H1 (cell line): ENCODE data around the gene RAB26. TPM values are rescaled to one million over a fixed set of nuclear protein-coding genes. Genes with fewer than 3 reads are reported as not detected.
"Not testable (repeated sequence)": the region's sequence is repeated elsewhere in the genome, so short reads cannot be mapped to it uniquely, and the experiment has no call there.

ENCODE experiments used
- CTCF ChIA-PET: fragments of 300-600 bp; sonication (Branson Sonifier 250); formaldehyde crosslinking; loops from one replicate; lab custom pipeline; 2021; ENCODE audit not compliant: partially characterized antibody; lab: Charles Lee
- POLR2A ChIA-PET: fragments of 300-600 bp; sonication (Branson Sonifier 250); formaldehyde crosslinking; loops from one replicate; lab custom pipeline; 2021; ENCODE audit warnings: inconsistent platforms; ENCODE audit not compliant: partially characterized antibody; lab: Charles Lee
- DNase-seq, 2 experiments: peaks; one replicate each; pipeline versions ENCODE4 v3.0.0 to v3.0.0-alpha.2; 2010 to 2022; ENCODE audit warnings: low spot score in 2 of 2, low read depth in 1 of 2, mixed read lengths in 1 of 2
- FAIRE-seq: peaks from 2 replicates; lab custom pipeline; 2011; peaks lifted over from hg19 to GRCh38; lab: Jason Lieb, UNC
- H2AFZ ChIP-seq: 2 replicates; pipeline ENCODE4 v1.8.1; 2012; ENCODE audit warnings: low read length, inconsistent platforms
- H2AK5ac ChIP-seq: 2 replicates; pipeline ENCODE4 v1.6.1; 2013; ENCODE audit warnings: low read depth, low read length
- H2BK120ac ChIP-seq: replicated peaks from 2 replicates; pipeline ENCODE3; 2013; ENCODE audit warnings: low read depth, low read length, inconsistent platforms
- H2BK12ac ChIP-seq: 2 replicates; pipeline ENCODE4 v1.6.1; 2013; ENCODE audit warnings: low read depth, low read length
- H2BK15ac ChIP-seq: 2 replicates; pipeline ENCODE4 v1.6.1; 2013; ENCODE audit warnings: low read length
- H2BK20ac ChIP-seq: 2 replicates; pipeline ENCODE4 v1.6.1; 2013; ENCODE audit warnings: low read length
- H2BK5ac ChIP-seq: 2 replicates; pipeline ENCODE4 v1.6.1; 2013; ENCODE audit warnings: low read depth, low read length
- H3K14ac ChIP-seq: 2 replicates; pipeline ENCODE4 v1.6.1; 2013; ENCODE audit warnings: inconsistent platforms; ENCODE audit not compliant: insufficient read length
- H3K18ac ChIP-seq: 2 replicates; pipeline ENCODE4 v1.6.1; 2013; ENCODE audit warnings: low read length; ENCODE audit errors: extremely low read depth
- H3K23ac ChIP-seq: 2 replicates; pipeline ENCODE4 v1.6.1; 2013; ENCODE audit warnings: inconsistent platforms; ENCODE audit not compliant: insufficient read length
- H3K23me2 ChIP-seq: 2 replicates; pipeline ENCODE4 v1.6.1; 2013; ENCODE audit warnings: low read depth, low read length
- H3K27ac ChIP-seq: 2 replicates; pipeline ENCODE4 v1.6.1; 2011; ENCODE audit warnings: low read depth, low read length, inconsistent platforms
- H3K27me3 ChIP-seq, 4 experiments: replicated peaks in 1 of 4; 1 replicate in 1 of 4; 2 replicates in 3 of 4; pipeline versions ENCODE4 v1.6.1 to v1.8.1; 2011 to 2013; ENCODE audit warnings: low read length in 3 of 4, mild to moderate bottlenecking in 3 of 4, inconsistent platforms in 2 of 4, mixed read lengths in 2 of 4, moderate library complexity in 1 of 4; ENCODE audit not compliant: control insufficient read depth in 3 of 4, insufficient read depth in 3 of 4; ENCODE audit errors: extremely low read depth in 1 of 4
- H3K36me3 ChIP-seq, 4 experiments: 2 replicates each; pipeline versions ENCODE4 v1.6.1 to v1.8.1; 2011 to 2013; ENCODE audit warnings: mild to moderate bottlenecking in 4 of 4, low read length in 3 of 4, moderate library complexity in 2 of 4, control low read depth in 1 of 4, inconsistent platforms in 1 of 4; ENCODE audit not compliant: insufficient read depth in 4 of 4, control insufficient read depth in 2 of 4
- H3K4ac ChIP-seq: replicated peaks from 2 replicates; pipeline ENCODE3; 2013; ENCODE audit warnings: low read length, low read depth, mixed read lengths, inconsistent platforms; ENCODE audit not compliant: insufficient read length
- H3K4me1 ChIP-seq, 4 experiments: replicated peaks in 1 of 4; 1 replicate in 1 of 4; 2 replicates in 3 of 4; pipeline versions ENCODE4 v1.6.1 to v1.8.1; 2011 to 2013; ENCODE audit warnings: low read length in 3 of 4, inconsistent platforms in 2 of 4, mixed read lengths in 1 of 4; ENCODE audit not compliant: insufficient read depth in 4 of 4, control insufficient read depth in 3 of 4
- H3K4me2 ChIP-seq, 2 experiments: 2 replicates each; pipeline versions ENCODE4 v1.6.1 to v1.8.1; 2011 to 2013; ENCODE audit warnings: low read depth in 2 of 2, low read length in 2 of 2, control low read depth in 1 of 2, inconsistent platforms in 1 of 2, mild to moderate bottlenecking in 1 of 2; ENCODE audit not compliant: insufficient read depth in 1 of 2
- H3K4me3 ChIP-seq, 4 experiments: fragments of 200-600, 300-600 bp in 1 of 4; sonication (generic), shearing (Covaris generic), sonication (Bioruptor Twin) in 1 of 4; 2 replicates each; pipeline versions ENCODE4 v1.5.1 to v1.8.1; 2011 to 2016; ENCODE audit warnings: low read length in 4 of 4, low read depth in 3 of 4, control low read depth in 2 of 4, inconsistent platforms in 2 of 4, mild to moderate bottlenecking in 2 of 4, mixed read lengths in 1 of 4, moderate library complexity in 1 of 4; ENCODE audit not compliant: insufficient read depth in 2 of 4; ENCODE audit errors: extremely low read depth in 1 of 4
- H3K56ac ChIP-seq: replicated peaks from 2 replicates; pipeline ENCODE3; 2013; ENCODE audit warnings: low read depth, mild to moderate bottlenecking, mixed read lengths, low read length, inconsistent platforms; ENCODE audit not compliant: insufficient read length
- H3K79me1 ChIP-seq: 2 replicates; pipeline ENCODE4 v1.6.1; 2013; ENCODE audit warnings: low read depth, low read length, control low read depth
- H3K79me2 ChIP-seq, 2 experiments: 2 replicates each; pipeline versions ENCODE4 v1.6.1 to v1.8.1; 2012 to 2013; ENCODE audit warnings: low read length in 2 of 2, mild to moderate bottlenecking in 2 of 2, inconsistent platforms in 1 of 2; ENCODE audit not compliant: insufficient read depth in 2 of 2, control insufficient read depth in 1 of 2
- H3K9ac ChIP-seq, 4 experiments: replicated peaks in 1 of 4; 1 replicate in 1 of 4; 2 replicates in 3 of 4; pipeline versions ENCODE4 v1.6.1 to v1.8.1; 2011 to 2013; ENCODE audit warnings: low read depth in 3 of 4, low read length in 3 of 4, control low read depth in 2 of 4, mild to moderate bottlenecking in 2 of 4, moderate library complexity in 2 of 4, inconsistent platforms in 1 of 4; ENCODE audit errors: extremely low read depth in 1 of 4
- H3K9me3 ChIP-seq, 2 experiments: 2 replicates each; pipeline versions ENCODE4 v1.6.1 to v1.8.1; 2012 to 2013; ENCODE audit warnings: mild to moderate bottlenecking in 2 of 2, moderate library complexity in 2 of 2, control low read depth in 1 of 2, inconsistent platforms in 1 of 2, low read depth in 1 of 2, low read length in 1 of 2, mixed read lengths in 1 of 2; ENCODE audit not compliant: insufficient read depth in 2 of 2
- H4K20me1 ChIP-seq, 2 experiments: replicated peaks in 1 of 2; 2 replicates each; pipeline versions ENCODE3 to v1.8.1; 2011 to 2013; ENCODE audit warnings: inconsistent platforms in 2 of 2, low read length in 2 of 2, mild to moderate bottlenecking in 1 of 2; ENCODE audit not compliant: insufficient read depth in 2 of 2, control insufficient read depth in 1 of 2
- H4K5ac ChIP-seq: 2 replicates; pipeline ENCODE4 v1.6.1; 2013; ENCODE audit warnings: low read length, low read depth, mixed read lengths, inconsistent platforms; ENCODE audit not compliant: insufficient read length
- H4K8ac ChIP-seq: 2 replicates; pipeline ENCODE4 v1.8.0; 2013; ENCODE audit warnings: mild to moderate bottlenecking, moderate library complexity, low read length, inconsistent platforms; ENCODE audit not compliant: insufficient read depth; ENCODE audit errors: extremely low read depth
- H4K91ac ChIP-seq: replicated peaks from 2 replicates; pipeline ENCODE3; 2013; ENCODE audit warnings: low read length, mixed read lengths, inconsistent platforms; ENCODE audit not compliant: insufficient read length
- WGBS, 2 experiments: shearing (Covaris generic) in 1 of 2; methylation state at CpG; one replicate each; pipeline versions ENCODE4 v1.1.6 to v1.1.7; 2013 to 2015; ENCODE audit warnings: low lambda C conversion rate in 2 of 2, mixed read lengths in 2 of 2, inconsistent platforms in 1 of 2, low coverage in 1 of 2, missing lambda C conversion rate in 1 of 2; ENCODE audit not compliant: insufficient replicate concordance in 2 of 2, insufficient coverage in 1 of 2, insufficient read length in 1 of 2; ENCODE audit errors: extremely low coverage in 1 of 2, missing lambda C conversion rate in 1 of 2; 5-methylcytosine and 5-hydroxymethylcytosine counted together
- polyA plus RNA-seq, 7 experiments: library from polyadenylated mRNA; depleted of rRNA in 3 of 7; stranded (reverse) in 5 of 7; unstranded in 2 of 7; fragments of >200 nt in 5 of 7; fragments of 200-250 nt in 2 of 7; gene quantifications; 1 replicate in 5 of 7; 2 replicates in 1 of 7; 4 replicates in 1 of 7; pipeline versions ENCODE4 v1.2.1 to v1.2.3, GENCODE V29; 2011 to 2013; ENCODE audit warnings: missing spikeins in 2 of 7, mixed read lengths in 2 of 7
- total RNA-seq: library from RNA; stranded (reverse); fragmentation: NEBNext Ultra II Directional; extraction: Animal tissue kit (Norgen Biotek cat#: 25700); gene quantifications from 2 replicates; pipeline ENCODE4 v1.2.1, GENCODE V29; 2021

The RAB26 gene
- total and polyA plus RNA-seq, 2 of the 8 experiments (the other 6 are each of a cell fraction or from before 2014, with no cell fraction given) = 4.3 to 5.4 TPM

DNA sequence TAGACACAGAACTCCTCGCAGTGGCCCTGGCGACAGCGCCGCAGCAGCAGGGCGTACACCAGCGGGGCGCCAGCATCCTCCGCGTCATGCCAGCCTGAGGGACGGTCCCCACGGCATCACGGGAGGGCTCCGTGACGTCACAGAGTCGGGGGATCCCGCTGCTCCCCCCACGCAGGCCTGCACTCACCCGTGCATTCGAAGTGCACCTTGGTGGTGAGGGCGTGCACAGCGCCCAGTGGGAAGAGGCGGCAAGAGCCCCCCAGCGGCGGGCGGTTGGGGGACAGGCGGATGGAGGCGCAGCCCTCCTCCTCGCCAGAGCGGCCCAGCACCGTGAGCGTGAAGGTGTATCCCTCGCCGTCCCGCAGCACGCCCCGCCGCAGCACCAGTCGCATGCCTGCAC lies 42.2 kb upstream of the RAB26 start:
- H3K23ac ChIP-seq, H4K20me1 ChIP-seq, H3K9me3 ChIP-seq, H3K23me2 ChIP-seq, H2AK5ac ChIP-seq, FAIRE-seq, H2BK12ac ChIP-seq, H3K79me1 ChIP-seq, H2BK15ac ChIP-seq, H3K56ac ChIP-seq, H3K79me2 ChIP-seq, H3K4me3 ChIP-seq, H4K91ac ChIP-seq, H3K27me3 ChIP-seq, DNase-seq, H3K9ac ChIP-seq, H3K27ac ChIP-seq, H3K14ac ChIP-seq, H3K18ac ChIP-seq, H3K4me2 ChIP-seq, POLR2A ChIA-PET, H4K8ac ChIP-seq, H2BK5ac ChIP-seq, H2BK120ac ChIP-seq, H4K5ac ChIP-seq, H2AFZ ChIP-seq, H3K4ac ChIP-seq, H3K4me1 ChIP-seq, H2BK20ac ChIP-seq: not testable (repeated sequence)
- H3K36me3 ChIP-seq = peaks cover 0 to 42% (median 0%) of the 10 kb centered on the region in 4 experiments; a peak in 2 of 8 replicates
- CTCF ChIA-PET = interaction anchor here (0.6 kb wide), 1 partner anchor 1365 kb away, joined by 3 read pairs; the partner anchor contains the start of gene CIAO3
- WGBS, 2 experiments = 91% methylated on average over 13 of the region's 38 CpGs; no CpG with 5 or more reads in 1 of the 2 experiments
